ENCODE results near the gene GCSH.

- TF ChIP-seq, protein P1, sequence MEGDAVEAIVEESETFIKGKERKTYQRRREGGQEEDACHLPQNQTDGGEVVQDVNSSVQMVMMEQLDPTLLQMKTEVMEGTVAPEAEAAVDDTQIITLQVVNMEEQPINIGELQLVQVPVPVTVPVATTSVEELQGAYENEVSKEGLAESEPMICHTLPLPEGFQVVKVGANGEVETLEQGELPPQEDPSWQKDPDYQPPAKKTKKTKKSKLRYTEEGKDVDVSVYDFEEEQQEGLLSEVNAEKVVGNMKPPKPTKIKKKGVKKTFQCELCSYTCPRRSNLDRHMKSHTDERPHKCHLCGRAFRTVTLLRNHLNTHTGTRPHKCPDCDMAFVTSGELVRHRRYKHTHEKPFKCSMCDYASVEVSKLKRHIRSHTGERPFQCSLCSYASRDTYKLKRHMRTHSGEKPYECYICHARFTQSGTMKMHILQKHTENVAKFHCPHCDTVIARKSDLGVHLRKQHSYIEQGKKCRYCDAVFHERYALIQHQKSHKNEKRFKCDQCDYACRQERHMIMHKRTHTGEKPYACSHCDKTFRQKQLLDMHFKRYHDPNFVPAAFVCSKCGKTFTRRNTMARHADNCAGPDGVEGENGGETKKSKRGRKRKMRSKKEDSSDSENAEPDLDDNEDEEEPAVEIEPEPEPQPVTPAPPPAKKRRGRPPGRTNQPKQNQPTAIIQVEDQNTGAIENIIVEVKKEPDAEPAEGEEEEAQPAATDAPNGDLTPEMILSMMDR (conservative IDR thresholded peaks at IDR 0.05) = no peak
- no peak for TF ChIP-seq EZH2 (IDR thresholded peaks at IDR 0.05; ENCODE audit: low read depth)
Observed at GRCh38 chr16:81061307-81061640, 34.9 kb downstream of the GCSH start.
